DMS114 treated with DMSO at 0.1 percent for 48 hours (cell line): ENCODE data around the gene CEP126.

Experiments
- DNase-seq: peaks from one replicate; lab custom pipeline; 2025; ENCODE audit not compliant: unreplicated experiment; lab: John Stamatoyannopoulos, UW

Gene CEP126

GRCh38 chr11:101914738-101915426 lies at the start of gene CEP126:
CEP126 (plus strand) TSS chr11:101915010; CDS start chr11:101915285, 275 bp downstream.
- DNase-seq = peak; percentile 72

GRCh38 chr11:101866619-101867491 lies 48.0 kb upstream of the CEP126 start:
- DNase-seq = no peak

- DNase-seq = no peak
These were observed 46.9 kb upstream of the CEP126 start for GRCh38 chr11:101867951-101868350.

- DNase-seq = no peak
These were observed 44.3 kb upstream of the CEP126 start for GRCh38 chr11:101870510-101870909.

GRCh38 chr11:101872171-101872882 lies 42.5 kb upstream of the CEP126 start:
- DNase-seq = no peak

GRCh38 chr11:101880222-101880621 lies 34.6 kb upstream of the CEP126 start:
- no peak for DNase-seq

- no peak for DNase-seq
These were observed 33.2 kb upstream of the CEP126 start for GRCh38 chr11:101881586-101881985.

- DNase-seq = no peak
These were observed 29.2 kb upstream of the CEP126 start for GRCh38 chr11:101885631-101886030.

- DNase-seq = no peak
These were observed 25.0 kb upstream of the CEP126 start for GRCh38 chr11:101889767-101890166.

GRCh38 chr11:101894505-101894904 lies 20.3 kb upstream of the CEP126 start:
- DNase-seq = no peak

- DNase-seq = no peak
These were observed 7.0 kb upstream of the CEP126 start for GRCh38 chr11:101907815-101908214.

GRCh38 chr11:101909087-101909486 lies 5.7 kb upstream of the CEP126 start:
- no peak for DNase-seq

- no peak for DNase-seq
These were observed 2.0 kb upstream of the CEP126 start for GRCh38 chr11:101912823-101913284.

- no peak for DNase-seq
These were observed 1.2 kb upstream of the CEP126 start for GRCh38 chr11:101913656-101914055.

GRCh38 chr11:101914341-101914737 lies 471 bp upstream of the CEP126 start:
- no peak for DNase-seq

GRCh38 chr11:101915791-101916291 lies 1.0 kb downstream of the CEP126 start:
- DNase-seq = no peak

- DNase-seq = no peak
These were observed 1.6 kb downstream of the CEP126 start, which contains the start of gene ANGPTL5 for GRCh38 chr11:101916422-101916821. ANGPTL5 (minus strand) TSS chr11:101916522; CDS start chr11:101907909, 8,613 bp downstream.

GRCh38 chr11:101917226-101917625 lies 2.4 kb downstream of the CEP126 start:
- no peak for DNase-seq

- DNase-seq = no peak
These were observed 6.2 kb downstream of the CEP126 start for GRCh38 chr11:101920992-101921391.

- no peak for DNase-seq
These were observed 8.7 kb downstream of the CEP126 start for GRCh38 chr11:101923554-101923953.

GRCh38 chr11:101929294-101929915 lies 14.6 kb downstream of the CEP126 start:
- no peak for DNase-seq
